Retinal pigment epithelial cell (primary cell): ENCODE measurements around the gene DNAI2.
A peak's percentile ranks its signal among the peaks of the same experiment; 100 is the strongest.

Experiments used
- DNase-seq: peaks from one replicate; pipeline ENCODE4 v3.0.0-alpha.2; 2010; ENCODE audit warnings: low read depth
- H3K4me3 ChIP-seq: 2 replicates; pipeline ENCODE4 v1.5.1; 2011; ENCODE audit warnings: mild to moderate bottlenecking, low read length, control low read depth, moderate library complexity
- TF ChIP-seq, protein P1 (sequence below): conservative IDR thresholded peaks from 2 replicates; pipeline ENCODE4 v1.5.1; 2011; ENCODE audit warnings: low read depth, low read length, control low read depth, inconsistent platforms

Gene DNAI2

GRCh38 chr17:74358697-74359096 is 84.7 kb downstream of the DNAI2 start:
- H3K4me3 ChIP-seq = no peak overlapping the region
- no peak for DNase-seq
- TF ChIP-seq, protein P1, sequence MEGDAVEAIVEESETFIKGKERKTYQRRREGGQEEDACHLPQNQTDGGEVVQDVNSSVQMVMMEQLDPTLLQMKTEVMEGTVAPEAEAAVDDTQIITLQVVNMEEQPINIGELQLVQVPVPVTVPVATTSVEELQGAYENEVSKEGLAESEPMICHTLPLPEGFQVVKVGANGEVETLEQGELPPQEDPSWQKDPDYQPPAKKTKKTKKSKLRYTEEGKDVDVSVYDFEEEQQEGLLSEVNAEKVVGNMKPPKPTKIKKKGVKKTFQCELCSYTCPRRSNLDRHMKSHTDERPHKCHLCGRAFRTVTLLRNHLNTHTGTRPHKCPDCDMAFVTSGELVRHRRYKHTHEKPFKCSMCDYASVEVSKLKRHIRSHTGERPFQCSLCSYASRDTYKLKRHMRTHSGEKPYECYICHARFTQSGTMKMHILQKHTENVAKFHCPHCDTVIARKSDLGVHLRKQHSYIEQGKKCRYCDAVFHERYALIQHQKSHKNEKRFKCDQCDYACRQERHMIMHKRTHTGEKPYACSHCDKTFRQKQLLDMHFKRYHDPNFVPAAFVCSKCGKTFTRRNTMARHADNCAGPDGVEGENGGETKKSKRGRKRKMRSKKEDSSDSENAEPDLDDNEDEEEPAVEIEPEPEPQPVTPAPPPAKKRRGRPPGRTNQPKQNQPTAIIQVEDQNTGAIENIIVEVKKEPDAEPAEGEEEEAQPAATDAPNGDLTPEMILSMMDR = no peak

GRCh38 chr17:74359916-74360315 is 85.9 kb downstream of the DNAI2 start:
- TF ChIP-seq, protein P1 = no peak
- H3K4me3 ChIP-seq = no peak overlapping the region
- no peak for DNase-seq

GRCh38 chr17:74360899-74361229 is 86.8 kb downstream of the DNAI2 start:
- no peak overlapping the region for H3K4me3 ChIP-seq
- TF ChIP-seq, protein P1 = no peak
- DNase-seq = no peak

- DNase-seq = no peak
- no peak within 1 kb of the TSS for H3K4me3 ChIP-seq
- TF ChIP-seq, protein P1 = peak; percentile 76
These were observed 87.4 kb downstream of the DNAI2 start, which contains the start of gene BTBD17 for GRCh38 chr17:74361230-74362068. Gene BTBD17, minus strand, starts transcription at chr17:74361868. Its CDS starts 49 bp downstream, at chr17:74361819.

DNA sequence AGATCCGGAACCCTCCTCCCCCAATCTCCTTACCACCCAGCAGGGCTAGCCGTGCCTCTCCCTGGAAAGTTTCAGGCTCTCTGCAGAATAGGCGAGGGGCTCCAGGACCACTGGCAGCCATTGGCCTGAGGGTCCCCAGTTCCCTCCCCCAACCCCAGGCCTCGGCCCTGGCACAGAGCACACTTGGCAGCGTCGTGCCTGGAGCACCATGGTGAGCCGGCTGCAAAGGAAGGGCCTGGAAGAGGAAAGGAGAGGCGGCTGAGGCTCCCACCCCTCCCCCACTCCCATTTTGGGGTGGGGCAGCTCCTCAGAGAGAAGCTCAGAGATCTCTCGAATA is 88.0 kb downstream of the DNAI2 start:
- TF ChIP-seq, protein P1 = no peak
- H3K4me3 ChIP-seq = no peak overlapping the region
- DNase-seq = no peak

GRCh38 chr17:74362810-74363498 is 88.9 kb downstream of the DNAI2 start:
- TF ChIP-seq, protein P1 = no peak
- no peak for DNase-seq
- no peak overlapping the region for H3K4me3 ChIP-seq
